Measurements from ENCODE around the gene HECW1.
"Not testable (repeated sequence)": the region's sequence is repeated elsewhere in the genome, so short reads cannot be mapped to it uniquely, and the experiment has no call there.

The HECW1 gene

GRCh38 chr7:43302773-43303460 lies 190.5 kb downstream of the HECW1 start:
- no peak for DNase-seq (ENCODE audit: low read depth in 2 of 2, low spot score in 1 of 2)

GRCh38 chr7:43303740-43304241 lies 191.3 kb downstream of the HECW1 start:
- peak; percentile 6 to 11 for DNase-seq (ENCODE audit: low read depth in 2 of 2, low spot score in 1 of 2)

DNA sequence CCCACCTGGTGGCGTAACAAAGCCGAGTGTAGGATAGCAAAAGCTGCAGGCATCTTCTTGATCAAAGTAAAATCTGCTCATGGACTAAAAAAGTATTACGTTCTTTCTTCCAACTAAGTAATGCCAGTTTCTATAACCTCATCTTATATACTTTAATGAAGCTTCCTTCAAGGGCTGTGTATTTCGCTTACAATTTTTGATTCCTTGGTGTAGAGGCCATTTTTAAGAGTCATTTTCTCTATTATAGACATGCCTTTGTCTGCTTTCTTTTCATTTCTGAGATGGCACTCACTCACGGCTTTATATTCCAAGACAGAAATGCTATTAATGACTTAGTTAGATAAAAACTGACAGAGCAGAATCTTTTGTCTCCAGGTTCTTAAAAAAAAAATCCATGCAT lies 194.0 kb downstream of the HECW1 start:
- no peak for DNase-seq (ENCODE audit: low read depth in 2 of 2, low spot score in 1 of 2)

DNA sequence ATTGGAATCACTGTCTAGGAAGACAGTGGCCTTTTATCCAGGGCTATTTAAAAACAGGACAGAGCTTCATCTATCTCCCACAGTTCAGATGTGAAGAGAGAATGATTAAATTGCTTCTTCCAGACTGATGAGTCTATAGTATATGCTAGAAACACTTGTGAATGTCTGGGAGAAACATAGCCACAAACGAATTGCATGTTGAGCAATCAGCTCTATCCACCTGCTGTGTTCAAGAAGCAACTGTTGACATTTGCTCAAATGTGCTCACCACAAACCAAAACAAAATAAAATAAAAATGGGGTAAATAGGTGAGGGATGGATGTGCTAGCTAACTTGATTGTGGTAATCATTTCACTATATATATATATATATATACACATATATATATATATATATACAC lies 195.1 kb downstream of the HECW1 start:
- no peak for DNase-seq (ENCODE audit: low read depth in 2 of 2, low spot score in 1 of 2)

GRCh38 chr7:43308913-43309705 lies 196.7 kb downstream of the HECW1 start:
- DNase-seq (ENCODE audit: low read depth in 2 of 2, low spot score in 1 of 2) = no peak

DNA sequence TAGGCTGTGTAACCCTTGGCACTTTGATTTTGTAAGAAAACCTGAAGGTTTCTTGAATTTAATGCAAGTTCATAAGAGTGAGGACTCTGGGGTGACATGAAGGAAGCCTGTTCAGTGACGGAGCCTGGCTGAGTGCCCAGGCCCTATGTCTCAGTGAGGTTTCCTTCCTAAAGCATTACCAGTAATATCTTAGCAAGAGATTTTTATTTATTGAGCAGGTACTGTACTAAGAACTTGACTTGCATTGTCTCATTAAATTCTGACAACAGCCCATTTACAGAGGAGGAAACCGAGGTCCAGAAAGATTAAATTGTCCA lies 197.2 kb downstream of the HECW1 start:
- no peak for DNase-seq (ENCODE audit: low read depth in 2 of 2, low spot score in 1 of 2)

DNA sequence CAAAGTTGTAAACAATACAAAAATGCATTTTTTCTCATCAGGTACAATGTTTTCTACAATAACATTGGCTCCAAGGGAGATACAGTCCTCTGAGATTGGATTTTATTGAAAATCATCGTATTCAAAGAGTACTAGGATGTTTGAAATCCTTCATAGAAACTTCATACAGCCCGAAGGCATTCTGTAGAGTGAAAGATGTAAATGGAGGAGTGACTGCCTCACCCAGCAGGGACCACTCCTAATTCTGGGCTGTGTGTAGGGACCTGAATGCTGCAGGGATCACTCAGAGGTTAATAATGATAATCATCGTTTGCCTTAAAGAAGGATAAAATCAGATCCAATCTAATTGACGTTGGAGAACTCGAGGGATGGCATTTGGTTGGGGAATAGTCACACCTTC lies 198.6 kb downstream of the HECW1 start:
- DNase-seq (ENCODE audit: low read depth in 2 of 2, low spot score in 1 of 2) = no peak

- DNase-seq (ENCODE audit: low read depth in 2 of 2, low spot score in 1 of 2) = no peak
These were observed 199.2 kb downstream of the HECW1 start for GRCh38 chr7:43311694-43312093.

DNA sequence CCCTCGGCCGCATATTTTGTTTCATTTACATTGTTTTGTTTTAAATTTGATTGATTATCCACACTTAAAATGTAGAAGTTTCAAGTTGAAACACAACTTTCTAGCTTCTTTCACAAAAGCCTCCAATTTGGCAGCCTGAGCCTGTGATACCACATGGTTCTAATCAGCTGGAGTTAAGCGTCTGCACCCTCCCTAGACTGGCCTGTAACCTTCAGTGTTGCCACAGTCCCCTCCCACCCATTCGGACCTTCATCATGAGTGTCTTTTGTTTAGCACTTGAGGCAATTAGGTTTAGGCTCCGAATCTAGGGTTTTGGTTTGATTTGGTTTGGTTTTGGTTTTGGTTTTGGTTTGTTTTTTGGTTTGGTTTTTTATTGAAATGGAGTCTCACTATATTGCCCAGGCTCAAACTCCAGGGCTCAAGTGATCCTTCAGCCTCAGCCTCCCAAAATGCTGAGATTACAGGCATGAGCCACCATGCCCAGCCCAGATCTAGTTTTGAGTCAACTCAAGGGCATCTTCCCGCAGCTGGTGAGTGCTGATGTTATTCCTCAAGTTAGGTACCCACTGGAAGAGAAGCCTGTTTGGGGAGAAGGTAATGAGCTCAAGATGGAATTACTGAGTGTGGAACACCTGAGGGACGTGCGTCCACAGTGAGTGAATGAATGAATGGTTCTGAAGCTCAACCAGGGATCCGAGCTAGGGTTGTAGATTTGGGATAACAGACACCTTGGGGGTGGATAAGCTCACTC lies 201.4 kb downstream of the HECW1 start:
- DNase-seq (ENCODE audit: low read depth in 2 of 2, low spot score in 1 of 2) = no peak

DNA sequence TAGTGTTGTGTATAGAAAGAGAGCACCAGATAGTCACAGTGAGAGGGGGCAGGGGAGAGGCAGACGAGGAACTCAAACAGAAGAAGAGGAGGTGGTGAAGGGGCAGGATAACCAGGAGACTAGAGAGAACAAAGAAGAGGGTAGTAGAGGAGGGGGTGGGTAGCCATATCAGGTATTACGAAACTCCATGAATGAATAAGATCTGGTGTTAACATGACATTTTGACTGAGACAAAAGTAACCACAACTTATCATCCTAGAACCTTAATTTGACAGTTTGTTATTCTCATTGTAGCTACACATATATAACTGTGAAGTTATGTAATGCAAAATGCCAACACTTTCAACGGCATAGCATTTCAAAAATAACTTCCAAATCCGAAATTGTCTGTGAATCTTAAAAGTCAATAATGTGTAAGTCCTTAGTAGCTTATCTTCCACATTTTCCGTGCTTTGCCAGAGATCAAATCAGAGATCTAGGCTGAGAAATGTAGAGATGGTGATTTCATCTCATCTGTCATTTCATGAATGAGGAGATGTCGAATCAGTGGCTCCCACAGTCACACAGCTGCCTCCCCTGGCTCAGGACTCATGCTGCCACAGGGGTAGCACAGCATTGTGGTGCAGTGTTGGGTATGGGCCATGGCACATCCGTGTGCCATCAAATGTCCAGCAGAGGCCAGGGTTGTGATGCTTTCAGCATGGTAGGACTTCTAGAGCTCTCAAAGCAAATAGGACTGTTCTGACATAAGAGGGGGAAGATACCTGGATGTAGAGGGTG lies 202.1 kb downstream of the HECW1 start:
- no peak for DNase-seq (ENCODE audit: low read depth in 2 of 2, low spot score in 1 of 2)

DNA sequence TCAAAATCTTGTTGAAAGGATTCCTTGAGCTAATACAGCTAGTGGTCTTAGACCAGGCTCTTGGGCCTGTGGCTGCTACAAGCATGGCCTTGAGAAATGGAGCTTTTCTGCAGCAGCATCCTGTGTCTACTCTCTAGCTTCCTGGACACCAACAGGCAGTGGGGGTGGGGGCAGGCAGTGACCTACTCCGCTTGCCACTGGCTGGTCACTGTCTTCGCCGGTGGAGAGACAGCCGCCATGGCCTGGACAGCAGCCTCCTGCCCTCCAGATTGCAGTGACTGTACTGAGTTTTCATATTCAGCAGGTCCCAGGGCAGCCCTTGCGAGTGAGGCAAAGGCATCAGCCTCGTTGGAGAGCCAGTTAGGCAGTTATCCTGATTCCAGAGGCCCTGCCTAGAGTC lies 204.6 kb downstream of the HECW1 start:
- DNase-seq (ENCODE audit: low read depth in 2 of 2, low spot score in 1 of 2) = no peak

DNA sequence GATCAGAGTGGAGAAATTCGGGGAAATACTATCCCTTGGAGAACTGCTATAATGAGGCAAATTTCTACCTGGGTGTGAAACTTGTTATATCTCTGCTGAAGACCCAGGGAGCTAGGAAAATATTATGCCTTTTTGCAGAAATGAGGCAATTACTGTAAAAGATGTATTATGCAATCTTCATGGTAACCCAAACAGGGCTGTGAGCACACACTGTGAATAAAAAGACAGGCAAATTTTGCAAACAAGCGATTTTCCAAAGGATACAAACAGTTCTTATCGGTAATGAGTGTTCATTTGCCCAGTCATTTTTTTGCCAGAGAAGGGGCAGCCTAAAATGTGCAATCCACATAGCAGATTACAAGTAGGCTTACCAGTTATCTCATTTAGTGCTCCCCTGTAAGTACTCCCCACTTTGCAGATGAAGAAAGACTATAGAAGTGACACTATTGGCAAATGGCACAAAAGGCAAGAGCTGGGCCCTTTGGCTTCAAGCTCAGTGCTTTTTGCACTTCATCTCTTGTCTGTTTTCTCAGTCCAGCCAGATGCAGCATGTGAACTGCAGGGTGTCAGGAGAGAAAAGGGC lies 205.8 kb downstream of the HECW1 start:
- DNase-seq (ENCODE audit: low read depth in 2 of 2, low spot score in 1 of 2) = no peak

DNA sequence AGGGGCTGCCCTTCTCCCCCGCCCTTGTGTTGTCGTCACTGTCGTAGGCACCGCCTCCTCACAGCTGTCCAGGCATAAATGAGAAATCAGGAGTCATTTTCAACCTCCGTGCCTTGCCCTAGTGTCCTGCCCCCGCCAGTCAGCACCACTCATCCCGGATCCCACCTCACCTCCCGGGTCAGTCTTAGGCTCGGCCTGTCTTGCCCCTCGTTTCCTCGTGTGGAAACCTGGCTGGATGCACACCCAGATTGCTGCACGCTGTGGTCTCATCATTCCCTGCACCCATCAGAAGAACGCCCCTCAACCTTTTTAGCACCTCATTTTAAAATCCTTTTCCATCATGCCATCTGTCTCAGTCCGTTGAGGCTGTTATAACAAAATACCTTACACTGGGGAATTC lies 213.1 kb downstream of the HECW1 start:
- no peak for DNase-seq (ENCODE audit: low read depth in 2 of 2, low spot score in 1 of 2)

DNA sequence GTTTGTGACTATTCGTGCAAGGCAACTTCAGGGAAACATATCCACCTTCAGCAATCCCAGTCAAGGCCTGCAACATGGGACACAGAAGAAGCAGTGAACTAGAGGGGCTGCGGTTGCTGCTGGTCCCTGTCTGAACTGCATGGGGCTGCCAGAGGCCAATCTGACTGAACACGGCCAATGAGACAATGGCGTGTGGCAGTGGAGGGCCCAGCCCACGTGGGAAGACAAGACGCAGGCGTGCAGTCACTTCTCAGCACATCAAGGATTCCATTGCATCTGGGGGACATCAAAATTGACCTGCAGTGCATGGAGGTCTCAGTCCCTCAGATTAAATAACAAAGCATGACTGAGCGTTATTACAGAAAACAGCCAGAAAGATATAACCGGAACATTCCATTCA lies 215.9 kb downstream of the HECW1 start:
- DNase-seq (ENCODE audit: low read depth in 2 of 2, low spot score in 1 of 2) = no peak

- no peak for DNase-seq (ENCODE audit: low read depth in 2 of 2, low spot score in 1 of 2)
These were observed 216.4 kb downstream of the HECW1 start for GRCh38 chr7:43328785-43329380.

GRCh38 chr7:43332193-43332796 lies 219.8 kb downstream of the HECW1 start:
- DNase-seq (ENCODE audit: low read depth in 2 of 2, low spot score in 1 of 2) = no peak

DNA sequence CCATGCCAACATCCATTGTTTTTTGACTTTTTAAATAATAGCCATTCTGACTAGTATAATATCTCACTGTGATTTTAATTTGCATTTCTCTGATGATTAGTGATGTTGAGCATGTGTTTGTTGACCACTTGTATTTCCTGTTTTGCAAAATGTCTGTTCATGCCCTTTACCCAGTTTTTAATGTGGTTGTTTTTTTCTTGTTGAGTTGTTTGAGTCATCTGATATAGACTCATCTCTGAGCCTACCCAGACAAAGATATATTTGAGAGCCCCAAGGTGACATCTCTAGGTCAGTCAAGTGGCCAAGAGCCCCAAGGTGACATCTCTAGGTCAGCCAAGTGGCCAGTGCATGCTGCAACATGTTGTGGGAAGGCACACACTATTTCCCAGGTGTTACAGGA lies 224.7 kb downstream of the HECW1 start:
- DNase-seq (ENCODE audit: low read depth in 2 of 2, low spot score in 1 of 2) = no peak

- no peak for DNase-seq (ENCODE audit: low read depth in 2 of 2, low spot score in 1 of 2)
These were observed 225.4 kb downstream of the HECW1 start for GRCh38 chr7:43337811-43338210.

GRCh38 chr7:43341132-43341531 lies 228.7 kb downstream of the HECW1 start:
- no peak for DNase-seq (ENCODE audit: low read depth in 2 of 2, low spot score in 1 of 2)

- not testable (repeated sequence) for DNase-seq (ENCODE audit: low read depth in 2 of 2, low spot score in 1 of 2)
These were observed 231.0 kb downstream of the HECW1 start for GRCh38 chr7:43343417-43343816.

Measured in stimulated activated CD8-positive, alpha-beta memory T cell treated with anti-CD3 and anti-CD28 coated beads, Interleukin-4, amount 100 ng/mL, for 4 hours (primary cell).